Epithelial cell of proximal tubule (primary cell): Measurements from ENCODE around the gene MAPK8. TPM values are rescaled to one million over a fixed set of nuclear protein-coding genes. Genes with fewer than 3 reads are reported as not detected.

ENCODE experiments used
- DNase-seq: peaks from one replicate; pipeline ENCODE4 v3.0.0-alpha.2; 2011; ENCODE audit warnings: low read depth
- H3K4me3 ChIP-seq: 2 replicates; pipeline ENCODE4 v1.5.1; 2011; ENCODE audit warnings: low read depth, mild to moderate bottlenecking, low read length
- total RNA-seq: library from RNA; depleted of rRNA; stranded (reverse); fragments of >200 nt; gene quantifications from 2 replicates; pipeline ENCODE4 v1.2.3, GENCODE V29; 2015
- TF ChIP-seq, protein P1 (sequence below): conservative IDR thresholded peaks from 2 replicates; pipeline ENCODE4 v1.5.1; 2012; ENCODE audit warnings: low read depth, mild to moderate bottlenecking, low read length

Gene MAPK8
- total RNA-seq, 1 donor from 2014 or later, result 59.4 TPM

DNA sequence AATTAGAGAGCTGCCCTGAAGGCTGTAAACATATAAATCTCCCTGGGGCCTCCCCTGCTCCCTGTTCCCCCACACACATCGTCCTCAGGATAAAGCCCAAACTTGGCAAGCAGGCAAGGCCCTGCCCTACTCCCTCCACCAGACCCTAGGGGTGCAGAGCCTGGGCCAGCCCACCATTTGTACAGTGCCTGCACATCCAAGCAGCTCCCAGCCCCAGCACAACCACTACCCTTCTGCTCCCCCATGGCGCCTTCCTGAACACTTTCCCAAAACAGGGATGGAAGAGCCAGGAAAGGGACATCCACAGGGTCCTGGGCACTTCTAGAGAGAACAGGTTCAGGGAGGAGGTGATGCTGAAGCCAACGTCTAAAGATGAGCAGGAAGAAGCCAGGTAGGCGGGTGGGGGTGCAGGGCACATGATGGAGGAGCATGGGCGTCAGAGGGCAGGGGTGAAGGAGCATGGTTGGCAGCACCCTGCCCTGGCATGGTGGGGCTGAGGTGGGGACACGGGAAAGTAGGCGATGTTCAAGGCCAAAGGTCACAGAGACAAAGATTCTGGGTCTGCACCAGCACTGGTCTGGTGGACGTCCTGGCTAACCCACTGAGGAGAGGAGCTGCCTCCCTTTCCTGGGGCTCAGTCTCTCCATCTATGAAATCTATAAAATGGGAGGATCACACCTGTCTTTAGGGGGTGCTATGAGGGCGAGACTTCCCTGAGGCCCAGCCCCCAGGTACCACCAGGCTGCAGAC, 157.8 kb downstream of the MAPK8 start:
- no peak for DNase-seq

DNA sequence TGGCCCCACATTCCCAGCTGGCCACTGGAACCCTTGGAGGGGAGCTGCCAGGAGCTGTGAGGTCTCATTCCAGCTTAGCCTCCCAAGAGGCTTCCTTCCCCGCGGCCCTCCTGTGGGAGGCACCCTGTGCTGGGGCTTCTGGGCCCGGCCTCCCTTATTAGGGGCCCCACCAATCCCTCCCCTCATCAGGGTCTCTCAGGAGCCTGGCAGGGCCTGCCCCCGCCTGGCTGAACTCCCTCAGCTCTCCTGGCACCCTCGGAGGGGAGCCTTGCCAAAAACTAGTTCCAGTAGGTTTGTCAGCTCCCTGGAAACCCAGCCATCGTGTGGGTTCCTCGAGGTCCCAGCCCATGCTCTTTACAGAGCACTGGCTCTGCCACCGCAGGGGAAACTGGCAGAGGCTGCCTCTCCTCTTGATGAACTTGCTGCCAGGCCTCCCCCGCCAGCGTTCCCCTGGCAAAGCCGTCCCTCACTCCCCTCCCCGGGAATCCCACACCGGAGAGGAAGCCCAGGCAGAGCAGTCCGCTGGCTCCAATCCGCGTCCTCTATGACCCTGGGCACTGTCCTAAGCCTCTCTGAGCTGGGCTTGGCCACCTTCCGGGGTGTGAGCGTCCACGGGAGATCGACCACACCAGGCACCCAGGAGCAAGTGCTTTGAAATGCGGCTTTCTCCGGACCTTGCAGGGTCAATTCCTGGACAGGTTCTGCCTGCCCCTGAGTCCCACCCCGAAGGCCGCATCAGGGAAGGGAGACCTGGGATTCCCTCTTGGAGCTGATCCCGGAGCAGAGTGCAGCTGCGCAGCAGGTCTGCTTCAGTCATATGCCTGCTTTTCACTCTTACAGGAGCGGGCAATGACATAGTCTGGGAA, 158.6 kb downstream of the MAPK8 start:
- no peak overlapping the region for H3K4me3 ChIP-seq
- no peak for DNase-seq
- TF ChIP-seq, protein P1, sequence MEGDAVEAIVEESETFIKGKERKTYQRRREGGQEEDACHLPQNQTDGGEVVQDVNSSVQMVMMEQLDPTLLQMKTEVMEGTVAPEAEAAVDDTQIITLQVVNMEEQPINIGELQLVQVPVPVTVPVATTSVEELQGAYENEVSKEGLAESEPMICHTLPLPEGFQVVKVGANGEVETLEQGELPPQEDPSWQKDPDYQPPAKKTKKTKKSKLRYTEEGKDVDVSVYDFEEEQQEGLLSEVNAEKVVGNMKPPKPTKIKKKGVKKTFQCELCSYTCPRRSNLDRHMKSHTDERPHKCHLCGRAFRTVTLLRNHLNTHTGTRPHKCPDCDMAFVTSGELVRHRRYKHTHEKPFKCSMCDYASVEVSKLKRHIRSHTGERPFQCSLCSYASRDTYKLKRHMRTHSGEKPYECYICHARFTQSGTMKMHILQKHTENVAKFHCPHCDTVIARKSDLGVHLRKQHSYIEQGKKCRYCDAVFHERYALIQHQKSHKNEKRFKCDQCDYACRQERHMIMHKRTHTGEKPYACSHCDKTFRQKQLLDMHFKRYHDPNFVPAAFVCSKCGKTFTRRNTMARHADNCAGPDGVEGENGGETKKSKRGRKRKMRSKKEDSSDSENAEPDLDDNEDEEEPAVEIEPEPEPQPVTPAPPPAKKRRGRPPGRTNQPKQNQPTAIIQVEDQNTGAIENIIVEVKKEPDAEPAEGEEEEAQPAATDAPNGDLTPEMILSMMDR, result no peak

More for the DNA sequence above, 157.8 kb downstream of the MAPK8 start:
- TF ChIP-seq, protein P1, result no peak
- H3K4me3 ChIP-seq, result no peak overlapping the region

DNA sequence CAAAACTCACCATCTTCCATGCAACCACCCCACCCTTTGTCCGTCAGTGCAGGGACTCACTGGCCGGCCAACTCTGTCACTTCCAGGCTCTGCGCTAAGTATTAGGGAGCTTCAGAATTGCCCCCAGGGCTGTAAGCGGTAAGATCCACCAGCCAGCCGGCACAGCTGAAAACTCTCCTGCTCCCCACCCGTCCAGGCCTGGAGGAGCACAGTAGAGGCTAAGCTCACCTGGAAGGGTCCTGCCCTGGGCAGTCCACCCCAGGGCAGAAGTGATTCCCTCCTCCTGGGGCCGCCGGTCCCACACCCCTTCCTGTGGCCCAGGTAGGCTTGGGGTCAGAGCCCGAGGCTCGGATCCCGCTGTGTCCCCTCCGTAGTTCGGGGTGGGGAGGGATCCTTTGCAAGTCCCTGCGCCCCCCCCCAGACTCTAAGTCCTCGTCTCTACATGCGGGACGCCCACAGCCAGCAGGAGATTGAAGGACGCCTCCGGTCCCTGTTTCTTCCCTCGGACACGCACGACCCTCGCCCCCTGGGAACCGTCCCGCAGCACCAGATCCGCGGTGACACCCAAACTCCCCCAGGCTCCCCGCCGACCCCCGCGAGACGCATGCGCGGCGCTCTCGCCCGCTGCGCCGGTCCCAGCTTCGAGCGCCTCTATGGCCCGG, 159.5 kb downstream of the MAPK8 start:
- DNase-seq, result no peak
- no peak overlapping the region for H3K4me3 ChIP-seq
- TF ChIP-seq, protein P1, result no peak

DNA sequence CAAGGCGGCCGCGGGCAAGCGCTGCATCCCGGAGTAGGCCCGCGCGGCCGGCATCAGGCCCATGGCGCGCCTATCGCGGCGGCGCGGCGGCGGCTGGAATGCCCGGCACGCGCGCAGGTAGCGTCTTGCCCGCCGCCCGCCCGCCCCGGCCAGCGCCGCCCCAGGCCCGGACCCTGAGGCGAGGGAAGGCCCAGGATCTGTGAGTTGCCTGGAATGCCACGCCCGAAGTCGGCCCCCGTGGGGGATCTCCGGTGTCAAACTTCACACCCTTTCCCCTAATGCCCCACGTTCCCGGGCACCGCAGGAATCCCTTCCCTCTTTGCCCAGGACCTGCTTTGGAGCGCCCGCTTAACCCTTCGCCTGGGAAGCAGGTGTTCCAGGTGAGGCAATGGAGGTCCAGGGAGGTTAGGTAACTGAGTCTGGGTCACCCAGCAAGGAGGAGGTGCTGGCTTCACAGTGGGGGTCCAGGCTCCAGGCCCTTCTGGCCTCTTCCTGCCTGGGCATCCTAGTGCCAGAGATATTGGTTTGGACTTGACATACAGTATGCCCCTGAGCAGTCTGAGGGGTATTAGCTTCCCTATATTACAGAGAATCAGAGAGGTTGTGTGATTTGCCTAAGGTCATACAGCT, 160.2 kb downstream of the MAPK8 start:
- TF ChIP-seq, protein P1, result no peak
- H3K4me3 ChIP-seq, result no peak overlapping the region
- DNase-seq, result no peak

DNA sequence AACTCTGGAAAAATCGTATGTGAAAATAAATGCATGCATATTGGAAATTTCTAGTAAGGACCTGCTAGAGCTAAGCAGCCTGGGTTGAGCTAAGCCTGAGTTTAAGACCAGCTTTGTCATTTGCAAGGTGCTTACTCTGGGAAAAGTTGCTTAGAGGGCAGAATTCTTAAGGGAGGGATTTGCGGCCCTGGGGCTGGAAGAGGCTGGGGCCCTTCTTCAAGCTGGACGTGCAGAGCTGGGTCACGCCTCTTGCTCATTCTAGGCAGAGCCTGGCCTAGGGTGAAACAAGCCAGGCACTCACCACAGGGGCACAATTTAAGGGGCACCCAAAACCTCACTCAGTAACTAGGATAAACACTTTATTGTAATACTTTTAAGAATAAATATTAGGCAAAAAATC, 161.2 kb downstream of the MAPK8 start:
- H3K4me3 ChIP-seq, result no peak overlapping the region
- TF ChIP-seq, protein P1, result no peak
- DNase-seq, result no peak

DNA sequence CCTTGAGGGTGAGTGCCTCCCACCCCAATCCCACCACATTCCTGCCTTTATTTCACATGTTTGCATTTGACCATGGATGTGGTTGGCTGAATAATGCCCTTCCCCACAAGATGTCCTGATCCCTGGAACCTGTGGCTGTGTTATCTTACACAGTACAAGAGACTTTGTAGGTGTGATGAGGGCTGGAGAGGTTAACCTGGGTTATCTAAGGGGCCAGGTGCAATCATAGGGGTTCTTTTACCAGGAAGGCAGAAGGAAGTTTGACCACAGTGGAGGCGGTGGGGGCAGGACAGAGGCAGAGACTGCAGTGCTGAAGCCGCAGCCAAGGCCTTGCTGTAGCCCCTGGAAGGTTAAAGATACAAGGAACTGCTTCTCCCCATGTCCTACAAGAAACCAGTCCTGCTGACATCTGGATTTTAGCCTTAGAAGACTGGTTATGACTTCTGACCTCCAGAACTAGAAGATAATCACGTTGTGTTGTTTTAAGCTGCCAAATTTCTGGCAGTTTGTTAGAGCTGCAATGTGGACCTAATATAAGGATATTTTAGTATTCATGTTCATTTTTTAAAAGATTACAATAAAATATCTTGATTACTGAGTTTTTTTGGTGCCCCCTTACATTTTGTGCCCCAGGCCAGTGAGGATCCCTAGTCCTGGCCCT, 161.8 kb downstream of the MAPK8 start:
- TF ChIP-seq, protein P1, result no peak
- no peak for DNase-seq
- no peak overlapping the region for H3K4me3 ChIP-seq
